ENCODE results near the gene STX5.
"Not testable (repeated sequence)": the region's sequence is repeated elsewhere in the genome, so short reads cannot be mapped to it uniquely, and the experiment has no call there.

The STX5 gene

GRCh38 chr11:62860835-62861563 is 29.1 kb upstream of the STX5 start:
- TF ChIP-seq SPI1 (IDR thresholded peaks at IDR 0.05; ENCODE audit: borderline replicate concordance, low read depth) (no peak), GABPA (IDR thresholded peaks at IDR 0.05; ENCODE audit: low read depth) (no peak), REST (IDR thresholded peaks at IDR 0.05; ENCODE audit: insufficient replicate concordance, low read depth) (no peak), POLR2AphosphoS5 (IDR thresholded peaks at IDR 0.05; ENCODE audit: low read depth) (no peak), CTCF (IDR thresholded peaks at IDR 0.05; ENCODE audit: insufficient read depth, low read length) (no peak)
- Histone ChIP-seq H3K27ac (replicated peaks) (peak overlapping the region; percentile 40), H3K27me3 (ENCODE audit: insufficient read depth, poor library complexity, severe bottlenecking) (no peaks in the 10 kb centered on the region), H3K4me3 (replicated peaks; ENCODE audit: insufficient read depth, low read length) (no peak overlapping the region)
- DNase-seq (ENCODE audit: low read depth in 1 of 2, low spot score in 1 of 2), result no peak

GRCh38 chr11:62859281-62859703 is 27.4 kb upstream of the STX5 start:
- H3K27ac ChIP-seq (replicated peaks), result peak overlapping the region; percentile 29
- H3K27me3 ChIP-seq (ENCODE audit: insufficient read depth, poor library complexity, severe bottlenecking); H3K4me3 ChIP-seq (replicated peaks; ENCODE audit: insufficient read depth, low read length); DNase-seq (ENCODE audit: low read depth in 1 of 2, low spot score in 1 of 2): not testable (repeated sequence)

GRCh38 chr11:62858201-62858600 is 26.4 kb upstream of the STX5 start:
- H3K27me3 ChIP-seq (ENCODE audit: insufficient read depth, poor library complexity, severe bottlenecking), result no peaks in the 10 kb centered on the region
- DNase-seq (ENCODE audit: low read depth in 1 of 2, low spot score in 1 of 2), result no peak
- H3K4me3 ChIP-seq (replicated peaks; ENCODE audit: insufficient read depth, low read length), result peak overlapping the region; percentile 59
- TF ChIP-seq POLR2AphosphoS5 (IDR thresholded peaks at IDR 0.05; ENCODE audit: low read depth), result no peak
- no peak for TF ChIP-seq GABPA (IDR thresholded peaks at IDR 0.05; ENCODE audit: low read depth)
- no peak for TF ChIP-seq CTCF (IDR thresholded peaks at IDR 0.05; ENCODE audit: insufficient read depth, low read length)
- TF ChIP-seq SPI1 (IDR thresholded peaks at IDR 0.05; ENCODE audit: borderline replicate concordance, low read depth), result no peak
- TF ChIP-seq REST (IDR thresholded peaks at IDR 0.05; ENCODE audit: insufficient replicate concordance, low read depth), result no peak
- H3K27ac ChIP-seq (replicated peaks), result peak overlapping the region; percentile 29

- Histone ChIP-seq H3K27ac (replicated peaks) (peak overlapping the region; percentile 94), H3K4me3 (replicated peaks; ENCODE audit: insufficient read depth, low read length) (peak overlapping the region; percentile 59), H3K27me3 (ENCODE audit: insufficient read depth, poor library complexity, severe bottlenecking) (no peaks in the 10 kb centered on the region)
- DNase-seq (ENCODE audit: low read depth in 1 of 2, low spot score in 1 of 2), result no peak
- no peak for TF ChIP-seq REST (IDR thresholded peaks at IDR 0.05; ENCODE audit: insufficient replicate concordance, low read depth)
- TF ChIP-seq SPI1 (IDR thresholded peaks at IDR 0.05; ENCODE audit: borderline replicate concordance, low read depth), result peak; percentile 77
Observed at GRCh38 chr11:62857541-62857982, 25.7 kb upstream of the STX5 start.

Measured in HL-60 (cell line).